IMR-90 (cell line): ENCODE data around the gene SLC25A22. TPM values are rescaled to one million over a fixed set of nuclear protein-coding genes. Genes with fewer than 3 reads are reported as not detected.

Experiments used
- ATAC-seq: fragments of 200-7000 bp; cut with Tn5 transposase; 2 replicates; pipeline ENCODE4 v1.9.1; 2020; ENCODE audit warnings: low read depth, mild to moderate bottlenecking, moderate library complexity
- BruUV-seq: library from RNA; stranded (reverse); fragments of 400-500 nt; replicated peaks from 2 replicates; lab custom pipeline; 2021; lab: Mats Ljungman, UMichigan
- CTCF ChIA-PET: fragments of 300-600 bp; formaldehyde crosslinking; extraction: SDS; loops from one replicate; lab custom pipeline; 2021; ENCODE audit warnings: antibody characterized with exemption; lab: Yijun Ruan, JAX
- POLR2A ChIA-PET: fragments of 300-600 bp; sonication (Branson Sonifier 250); formaldehyde crosslinking; loops from one replicate; lab custom pipeline; 2022; ENCODE audit warnings: antibody characterized with exemption; ENCODE audit not compliant: unreplicated experiment; lab: Charles Lee
- DNase-seq: peaks from one replicate; pipeline ENCODE4 v3.0.0; 2013
- H2AFZ ChIP-seq: replicated peaks from 2 replicates; pipeline ENCODE3; 2013; ENCODE audit warnings: low read length, mild to moderate bottlenecking; ENCODE audit not compliant: poor library complexity
- H2AK5ac ChIP-seq: 2 replicates; pipeline ENCODE4 v1.6.1; 2013; ENCODE audit warnings: low read depth, low read length, inconsistent platforms
- H2AK9ac ChIP-seq: replicated peaks from 2 replicates; pipeline ENCODE3; 2013; ENCODE audit warnings: mild to moderate bottlenecking, low read depth, low read length, moderate library complexity; ENCODE audit not compliant: poor library complexity
- H2BK120ac ChIP-seq: 2 replicates; pipeline ENCODE4 v1.6.1; 2013; ENCODE audit warnings: low read depth, low read length, inconsistent platforms
- H2BK15ac ChIP-seq: 3 replicates; pipeline ENCODE4 v1.6.1; 2013; ENCODE audit warnings: low read depth, low read length, inconsistent platforms
- H2BK20ac ChIP-seq: 2 replicates; pipeline ENCODE4 v1.6.1; 2013; ENCODE audit warnings: low read depth, mild to moderate bottlenecking, inconsistent platforms, low read length, moderate library complexity
- H2BK5ac ChIP-seq: 2 replicates; pipeline ENCODE4 v1.6.1; 2013; ENCODE audit warnings: mild to moderate bottlenecking, low read depth, low read length, inconsistent platforms; ENCODE audit not compliant: poor library complexity, severe bottlenecking
- H3K14ac ChIP-seq: replicated peaks from 2 replicates; pipeline ENCODE4 v1.6.1; 2013; ENCODE audit warnings: low read depth, low read length, inconsistent platforms
- H3K18ac ChIP-seq: 2 replicates; pipeline ENCODE4 v1.6.1; 2013; ENCODE audit warnings: low read depth, low read length, control low read depth
- H3K23ac ChIP-seq: 2 replicates; pipeline ENCODE4 v1.6.1; 2013; ENCODE audit warnings: low read depth, low read length, inconsistent platforms
- H3K27ac ChIP-seq: 2 replicates; pipeline ENCODE4 v1.5.1; 2013; ENCODE audit warnings: mild to moderate bottlenecking, control low read depth, low read length; ENCODE audit not compliant: insufficient read depth
- H3K27me3 ChIP-seq: 2 replicates; pipeline ENCODE4 v1.6.1; 2013; ENCODE audit warnings: low read length; ENCODE audit not compliant: control insufficient read depth, insufficient read depth
- H3K36me3 ChIP-seq: 2 replicates; pipeline ENCODE4 v1.6.1; 2013; ENCODE audit warnings: low read length, mixed read lengths; ENCODE audit not compliant: control insufficient read depth, insufficient read depth
- H3K4ac ChIP-seq: 2 replicates; pipeline ENCODE4 v1.6.1; 2013; ENCODE audit warnings: low read depth, low read length, inconsistent platforms
- H3K4me1 ChIP-seq: 2 replicates; pipeline ENCODE4 v1.6.1; 2013; ENCODE audit warnings: low read length, mixed read lengths; ENCODE audit not compliant: control insufficient read depth, insufficient read depth
- H3K4me2 ChIP-seq: 2 replicates; pipeline ENCODE4 v1.6.1; 2013; ENCODE audit warnings: low read depth, mild to moderate bottlenecking, control low read depth, low read length, moderate library complexity
- H3K4me3 ChIP-seq: 2 replicates; pipeline ENCODE4 v1.5.1; 2013; ENCODE audit warnings: low read depth, mild to moderate bottlenecking, control low read depth, low read length, moderate library complexity; ENCODE audit not compliant: insufficient read depth
- H3K56ac ChIP-seq: 2 replicates; pipeline ENCODE4 v1.6.1; 2013; ENCODE audit warnings: low read length, inconsistent platforms; ENCODE audit not compliant: insufficient read depth; ENCODE audit errors: extremely low read depth
- H3K79me1 ChIP-seq, 2 experiments: 2 replicates each; pipeline ENCODE4 v1.6.1; 2013; ENCODE audit warnings: low read length in 2 of 2, inconsistent platforms in 1 of 2, low read depth in 1 of 2
- H3K9ac ChIP-seq: 2 replicates; pipeline ENCODE4 v1.6.1; 2013; ENCODE audit warnings: low read depth, low read length, control low read depth
- H3K9me1 ChIP-seq: 2 replicates; pipeline ENCODE4 v1.6.1; 2013; ENCODE audit warnings: low read length, inconsistent platforms; ENCODE audit not compliant: insufficient read depth
- H3K9me3 ChIP-seq: 2 replicates; pipeline ENCODE4 v1.6.1; 2013; ENCODE audit warnings: low read length; ENCODE audit not compliant: control insufficient read depth, insufficient read depth
- H4K20me1 ChIP-seq: 2 replicates; pipeline ENCODE4 v1.6.1; 2013; ENCODE audit warnings: low read length, inconsistent platforms; ENCODE audit not compliant: insufficient read depth
- H4K5ac ChIP-seq: 2 replicates; pipeline ENCODE4 v1.6.1; 2013; ENCODE audit warnings: mild to moderate bottlenecking, low read depth, low read length, control low read depth
- H4K8ac ChIP-seq, 2 experiments: 2 replicates each; pipeline ENCODE4 v1.6.1; 2013; ENCODE audit warnings: low read depth in 2 of 2, low read length in 2 of 2, control low read depth in 1 of 2, inconsistent platforms in 1 of 2
- H4K91ac ChIP-seq: 2 replicates; pipeline ENCODE4 v1.6.1; 2013; ENCODE audit warnings: low read depth, low read length, inconsistent platforms; ENCODE audit not compliant: insufficient read depth
- CHD1 ChIP-seq: IDR thresholded peaks from 2 replicates; pipeline ENCODE4 v1.6.1; 2012; ENCODE audit warnings: low read depth, low read length, improper control_type of control experiment
- MAZ ChIP-seq: IDR thresholded peaks from 2 replicates; pipeline ENCODE4 v1.6.1; 2012; ENCODE audit warnings: low read depth, mild to moderate bottlenecking, low read length, improper control_type of control experiment, moderate library complexity, borderline replicate concordance
- WGBS, 2 experiments: methylation state at CpG; one replicate each; pipeline versions ENCODE4 v1.1.5 to v1.1.7; 2013; ENCODE audit warnings: missing lambda C conversion rate in 2 of 2; ENCODE audit not compliant: insufficient read length in 1 of 2; ENCODE audit errors: extremely low coverage in 2 of 2; 5-methylcytosine and 5-hydroxymethylcytosine counted together
- dilution Hi-C: fragments of 300-500 bp; cut with HindIII; formaldehyde crosslinking; loops from one replicate; pipeline ENCODE4 v1.14.3; 2018; ENCODE audit warnings: low sequenced_read_pairs; ENCODE audit not compliant: unreplicated experiment
- in situ Hi-C: fragments of 300-500 bp; cut with MboI; formaldehyde crosslinking; loops from 3 replicates; pipeline ENCODE4 v1.14.3; 2019; ENCODE audit warnings: low sequenced_read_pairs, inconsistent platforms, mixed read lengths
- intact Hi-C: fragments of 100-400 bp; cut with micrococcal nuclease; formaldehyde crosslinking; loops from 2 replicates; pipeline ENCODE4 v1.10.0; 2022
- polyA plus RNA-seq, 3 experiments: library from polyadenylated mRNA; depleted of rRNA; stranded (reverse); fragments of >200 nt; gene quantifications; 2 replicates each; pipeline ENCODE4 v1.2.3, GENCODE V29; 2012; ENCODE audit warnings: low replicate concordance in 1 of 3
- total RNA-seq: library from RNA; depleted of rRNA; stranded (reverse); fragments of >200 nt; gene quantifications from 2 replicates; pipeline ENCODE4 v1.2.3, GENCODE V29; 2012

SLC25A22 gene
- total and polyA plus RNA-seq, 2 of the 4 experiments (the other 2 are of a cell fraction) = 8.2 to 41.3 TPM

- H4K5ac ChIP-seq = peak overlapping the region; percentile 70
- H2BK20ac ChIP-seq = peak overlapping the region; percentile 41; the same call in 1 of the 2 replicates
- peak overlapping the region; percentile 95; the same call in 1 of the 2 replicates for H3K23ac ChIP-seq
- H3K9ac ChIP-seq = peak overlapping the region; percentile 73
- BruUV-seq = no TSS peak
- intact Hi-C loops (no loop called here), in situ Hi-C loops (no loop called here), dilution Hi-C loops (no loop called here)
- no peaks in the 10 kb centered on the region for H3K9me3 ChIP-seq
- ChIA-PET POLR2A (interaction anchor here (1.6 kb wide), 1 partner anchor 16 kb away, joined by 4 read pairs; the partner anchor contains the start of gene PNPLA2), CTCF (no interaction called here)
- H3K14ac ChIP-seq = peak overlapping the region; percentile 81
- peak overlapping the region; percentile 73 for H4K91ac ChIP-seq
- peak overlapping the region; percentile 13; the same call in 1 of the 2 replicates for H3K56ac ChIP-seq
- no peak overlapping the region; the same call in 1 of the 2 replicates for H3K18ac ChIP-seq
- peak overlapping the region; percentile 99 for H3K4me2 ChIP-seq
- peak overlapping the region; percentile 87 for H3K4ac ChIP-seq
- H2AK9ac ChIP-seq = peak overlapping the region; percentile 90
- TF ChIP-seq MAZ (no peak), CHD1 (no peak)
- H3K9me1 ChIP-seq = no peaks in the 10 kb centered on the region
- no peaks in the 10 kb centered on the region for H3K27me3 ChIP-seq
- H4K8ac ChIP-seq = peak overlapping the region in 1 of 2 experiments; percentile 87; a peak in 2 of 4 replicates
- H3K79me1 ChIP-seq = peaks cover 9 to 41% of the 10 kb centered on the region in 2 experiments; a peak in 3 of 4 replicates
- peaks cover 26% of the 10 kb centered on the region for H3K36me3 ChIP-seq
- DNase-seq (no peak), ATAC-seq (0 out of 2 replicates have a peak, but pooled peaks have one; percentile 1)
- peak overlapping the region; percentile 49 for H3K4me3 ChIP-seq
- H2AK5ac ChIP-seq = peak overlapping the region; percentile 94
- peak overlapping the region; percentile 66 for H3K27ac ChIP-seq
- H2AFZ ChIP-seq = peak overlapping the region; percentile 79
- 38% methylated on average over 7 of the region's 26 CpGs; no CpG with 5 or more reads in 1 of the 2 experiments for WGBS, 2 experiments
- H2BK120ac ChIP-seq = peak overlapping the region; percentile 46
- H2BK5ac ChIP-seq = peak overlapping the region; percentile 57
- H4K20me1 ChIP-seq = no peaks in the 10 kb centered on the region
- no peak overlapping the region for H2BK15ac ChIP-seq
- H3K4me1 ChIP-seq = peaks cover 20% of the 10 kb centered on the region
Measured at GRCh38 chr11:803770-804598, 5.9 kb upstream of the SLC25A22 start.
